DMS79 (cell line): ENCODE data around the gene MXI1.
"Not testable (repeated sequence)": the region's sequence is repeated elsewhere in the genome, so short reads cannot be mapped to it uniquely, and the experiment has no call there.

Source experiments
- DNase-seq: peaks from one replicate; lab custom pipeline; 2025; lab: John Stamatoyannopoulos, UW

The MXI1 gene

DNA sequence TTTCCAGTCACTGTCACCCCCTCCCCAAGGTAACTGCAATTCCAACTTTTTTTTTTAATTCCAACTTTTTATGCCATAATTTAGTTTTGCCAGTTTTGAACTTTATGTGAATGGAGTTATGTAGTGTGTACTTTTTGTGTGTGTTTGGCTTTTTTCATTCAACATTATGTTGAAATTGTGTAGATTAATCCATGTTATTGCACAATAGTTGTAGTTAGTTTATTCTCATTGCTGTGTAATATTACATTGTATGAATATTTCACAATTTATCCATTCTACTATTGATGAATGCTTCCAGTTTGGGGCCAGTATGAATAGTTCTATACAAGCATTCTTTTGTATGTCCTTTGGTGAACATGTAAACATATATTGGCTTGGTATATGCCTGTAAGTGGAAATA, 32.5 kb downstream of the MXI1 start:
- no peak for DNase-seq

DNA sequence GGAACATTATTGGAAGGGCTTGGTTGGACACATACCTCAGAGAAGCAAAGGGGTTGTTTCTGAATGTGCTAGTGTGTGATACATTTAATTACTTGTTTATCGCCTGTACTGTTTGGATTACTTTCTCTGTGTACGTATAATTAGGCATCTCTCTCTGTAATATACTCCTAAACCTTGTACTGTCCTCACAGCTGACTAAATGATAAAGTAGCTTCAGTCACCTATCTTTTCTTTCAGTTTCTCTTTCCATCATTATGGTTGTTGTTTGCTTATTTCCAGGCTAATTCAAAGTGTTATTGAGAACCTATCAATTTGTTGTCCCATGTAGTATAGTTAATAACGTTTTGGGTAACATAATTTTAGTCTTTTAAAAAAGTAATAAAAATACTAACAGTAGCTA, 34.0 kb downstream of the MXI1 start:
- no peak for DNase-seq

DNA sequence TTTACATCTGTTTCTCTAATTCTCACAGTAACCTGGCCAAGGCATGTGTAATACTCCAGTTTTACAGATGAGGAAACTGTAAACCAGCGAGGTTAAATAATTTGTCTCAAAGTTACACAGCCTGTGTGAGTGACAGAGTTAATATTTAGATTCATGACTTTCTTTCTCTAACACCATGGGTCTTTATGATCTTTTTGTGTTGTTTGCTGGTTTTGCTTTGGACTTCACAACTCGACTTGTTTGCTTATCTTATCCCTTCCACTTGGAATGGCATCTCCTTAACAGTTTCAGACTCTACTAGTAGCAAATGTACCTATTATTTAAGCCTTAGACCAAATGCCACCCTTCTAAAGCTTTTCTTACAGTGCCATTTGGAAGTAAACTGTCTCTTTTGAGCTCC, 34.4 kb downstream of the MXI1 start:
- no peak for DNase-seq

DNA sequence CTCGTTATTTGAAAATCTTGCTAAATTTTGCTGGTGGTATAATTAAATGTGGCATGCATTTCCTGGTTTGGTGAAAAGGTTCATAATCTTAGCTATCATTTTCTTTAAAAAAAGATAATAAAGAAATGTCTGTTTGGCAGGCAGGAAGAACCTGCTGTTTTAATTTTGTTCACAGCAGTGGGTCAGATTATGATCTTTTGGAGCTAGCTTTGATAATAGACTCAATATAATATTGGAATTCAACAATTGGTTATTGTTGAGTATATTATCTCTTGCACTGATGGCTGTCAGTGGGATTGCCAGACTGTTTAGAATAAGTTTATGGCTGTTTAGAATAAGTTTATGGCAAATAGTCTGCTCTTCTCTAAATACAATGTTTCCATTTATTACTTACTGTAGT, 35.1 kb downstream of the MXI1 start:
- DNase-seq = no peak

DNA sequence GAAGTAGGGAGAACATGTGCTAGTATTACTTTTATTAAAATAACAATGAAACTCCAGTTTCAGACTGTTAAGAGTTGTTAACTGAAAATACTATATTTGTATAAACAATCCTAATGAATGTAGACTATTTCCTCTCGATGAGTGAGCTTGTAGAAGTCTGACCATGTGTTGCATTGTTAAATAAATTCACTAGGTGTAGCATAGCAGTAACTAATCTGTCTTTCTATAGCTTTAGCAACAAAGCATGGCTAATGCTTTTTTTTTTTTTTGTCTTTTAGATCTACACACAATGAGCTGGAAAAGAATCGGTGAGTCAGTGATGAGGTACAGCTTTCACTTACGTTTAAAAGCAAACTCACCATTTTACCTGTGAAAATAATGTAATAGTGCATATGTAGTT, 37.1 kb downstream of the MXI1 start:
- DNase-seq = no peak

DNA sequence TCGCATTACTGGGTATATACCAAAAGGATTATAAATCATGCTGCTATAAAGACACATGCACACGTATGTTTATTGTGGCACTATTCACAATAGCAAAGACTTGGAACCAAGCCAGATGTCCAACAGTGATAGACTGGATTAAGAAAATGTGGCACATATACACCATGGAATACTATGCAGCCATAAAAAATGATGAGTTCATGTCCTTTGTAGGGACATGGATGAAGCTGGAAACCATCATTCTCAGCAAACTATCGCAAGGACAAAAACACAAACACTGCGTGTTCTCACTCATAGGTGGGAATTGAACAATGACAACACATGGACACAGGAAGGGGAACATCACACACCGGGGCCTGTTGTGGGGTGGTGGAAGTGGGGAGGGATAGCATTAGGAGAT, 40.4 kb downstream of the MXI1 start:
- DNase-seq = not testable (repeated sequence)

DNA sequence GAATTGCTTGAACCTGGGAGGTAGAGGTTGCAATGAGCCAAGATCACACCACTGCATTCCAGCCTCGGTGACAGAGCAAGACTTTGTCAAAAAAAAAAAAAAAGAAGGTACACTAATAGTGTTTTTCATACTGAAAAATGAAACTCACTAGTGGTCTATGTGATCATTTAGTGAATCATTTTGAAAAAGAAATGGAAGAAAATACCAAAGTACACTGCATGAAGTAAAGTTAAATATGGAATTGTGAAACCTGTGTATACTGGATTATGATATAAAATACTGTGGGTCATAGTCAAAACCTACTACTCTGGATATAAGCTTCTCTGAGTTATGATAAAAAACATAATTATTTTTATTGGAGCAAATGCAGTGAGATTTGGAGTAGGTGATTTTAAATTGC, 42.1 kb downstream of the MXI1 start:
- DNase-seq = not testable (repeated sequence)

GRCh38 chr10:110251392-110251791, 44.0 kb downstream of the MXI1 start:
- not testable (repeated sequence) for DNase-seq

GRCh38 chr10:110252151-110252550, 44.7 kb downstream of the MXI1 start:
- DNase-seq = no peak

- DNase-seq = no peak
Observed at GRCh38 chr10:110254467-110254866, 47.1 kb downstream of the MXI1 start.

- no peak for DNase-seq
Observed at GRCh38 chr10:110258542-110258941, 51.1 kb downstream of the MXI1 start.

DNA sequence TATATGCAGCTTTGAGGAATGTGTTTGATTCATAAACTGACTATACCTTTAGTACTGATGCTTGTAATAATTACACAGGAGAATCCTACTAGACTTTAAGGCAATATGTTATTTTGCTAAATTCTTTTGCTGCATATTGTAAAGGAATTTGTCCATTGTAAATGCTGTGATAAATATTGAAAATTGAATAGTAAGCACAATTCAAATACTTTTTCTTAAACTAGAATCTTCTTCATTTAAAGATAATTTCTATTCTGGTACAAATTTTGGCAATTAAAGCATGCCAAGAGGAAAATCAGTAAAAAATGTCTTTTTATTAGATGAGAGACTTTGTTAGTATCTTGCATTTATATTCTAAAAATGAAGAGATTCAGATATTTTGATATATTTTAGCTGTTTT, 51.9 kb downstream of the MXI1 start:
- no peak for DNase-seq

DNA sequence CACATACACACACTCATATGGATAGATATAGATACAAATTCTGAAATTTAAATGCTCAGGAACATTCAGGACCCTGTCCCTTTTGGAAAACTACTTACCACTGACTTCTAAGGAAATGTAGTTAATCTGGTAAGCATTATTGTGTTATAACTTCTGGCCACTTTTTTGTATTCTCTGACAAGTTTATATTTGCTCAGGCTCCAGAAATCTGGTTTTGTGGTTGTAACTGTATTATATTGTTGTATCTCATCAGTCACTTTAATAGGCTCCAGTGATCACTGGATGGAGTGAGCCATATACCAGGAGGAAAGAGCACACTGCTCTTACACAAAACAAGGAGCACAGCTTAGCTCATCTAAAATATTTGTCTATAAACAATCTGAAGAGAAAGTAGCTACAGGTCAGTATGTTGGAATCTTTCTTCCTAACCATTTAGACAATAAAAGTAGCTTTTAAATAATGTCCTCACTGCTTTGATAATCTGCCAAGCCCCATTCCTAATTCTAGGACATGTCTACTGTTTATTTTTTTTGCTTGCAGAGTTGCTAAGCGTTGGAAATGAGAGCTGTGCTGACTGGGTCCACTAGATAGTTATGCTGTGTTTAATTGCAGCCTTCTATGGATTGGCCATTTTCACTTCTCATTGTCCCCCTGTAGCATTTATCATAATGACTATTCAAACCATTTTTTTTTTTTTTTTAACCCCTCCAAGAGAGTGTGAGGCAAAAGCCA, 53.5 kb downstream of the MXI1 start:
- no peak for DNase-seq

GRCh38 chr10:110263164-110263563, 55.8 kb downstream of the MXI1 start:
- no peak for DNase-seq

DNA sequence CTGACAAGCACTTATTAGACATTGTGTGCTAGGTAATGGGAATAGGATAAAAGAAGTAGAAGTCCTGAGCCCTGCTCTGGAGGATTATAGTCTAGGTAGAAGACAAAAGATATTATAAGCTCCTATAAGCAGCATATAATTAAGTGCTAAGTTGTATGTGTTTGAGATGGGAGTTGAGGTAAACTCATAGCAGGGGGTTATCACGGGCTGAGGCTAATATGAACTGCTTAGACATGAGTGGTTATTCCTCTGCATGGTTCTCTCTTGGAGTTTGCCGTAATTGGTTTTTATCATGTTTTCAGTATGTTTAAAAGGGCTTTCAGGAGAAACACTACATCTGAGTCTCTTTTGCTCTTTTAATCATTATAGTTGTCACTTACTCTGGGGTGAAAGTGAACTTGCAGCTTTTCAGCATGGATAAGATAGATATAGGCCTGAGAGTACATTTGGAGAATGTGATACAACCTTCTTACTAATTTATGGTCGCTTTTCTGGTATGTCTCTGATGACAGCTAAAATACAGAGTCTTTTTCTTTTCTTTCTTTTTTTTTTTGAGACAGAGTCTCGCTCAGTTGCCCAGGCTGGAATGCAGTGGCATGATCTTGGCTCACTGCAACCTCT, 58.3 kb downstream of the MXI1 start:
- DNase-seq = no peak

- no peak for DNase-seq
Observed at GRCh38 chr10:110267276-110267675, 59.9 kb downstream of the MXI1 start.

GRCh38 chr10:110268442-110268841, 61.0 kb downstream of the MXI1 start:
- DNase-seq = peak; percentile 39

DNA sequence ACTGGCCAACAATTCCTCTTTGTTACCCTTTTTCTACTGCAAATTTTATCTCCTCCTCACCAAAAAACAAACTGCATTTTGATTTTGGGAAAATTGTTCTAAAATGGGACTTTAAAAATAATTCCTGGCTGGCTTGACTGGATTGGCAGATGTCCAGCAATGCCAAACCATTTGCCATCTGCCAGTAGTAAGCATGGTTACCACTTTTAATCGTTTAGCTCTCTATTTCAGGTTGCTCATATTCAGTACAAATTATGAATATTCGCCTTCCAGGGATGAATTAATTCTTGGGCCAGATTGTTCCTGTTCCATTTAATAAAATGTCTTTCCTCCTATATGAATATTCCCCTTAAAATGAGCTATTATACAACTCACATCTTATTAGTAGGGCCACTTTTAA, 61.6 kb downstream of the MXI1 start:
- no peak for DNase-seq

- no peak for DNase-seq
Observed at GRCh38 chr10:110269374-110270318, 62.2 kb downstream of the MXI1 start.

DNA sequence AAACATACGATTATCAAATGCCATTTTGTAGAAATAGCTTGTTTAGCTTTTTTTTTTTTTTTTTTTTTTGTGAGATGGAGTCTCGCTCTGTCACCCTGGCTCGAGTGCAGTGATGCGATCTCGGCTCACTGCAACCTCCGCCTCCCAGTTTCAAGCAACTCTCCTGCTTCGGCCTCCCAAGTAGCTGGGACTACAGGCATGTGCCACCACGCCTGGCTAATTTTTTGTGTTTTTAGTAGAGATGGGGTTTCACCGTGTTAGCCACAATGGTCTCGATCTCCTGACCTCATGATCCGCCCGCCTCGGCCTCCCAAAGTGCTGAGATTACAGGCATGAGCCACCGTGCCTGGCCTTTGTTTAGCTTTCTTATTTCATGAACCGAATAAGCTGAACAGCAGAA, 65.6 kb downstream of the MXI1 start:
- DNase-seq = not testable (repeated sequence)

- no peak for DNase-seq
Observed at GRCh38 chr10:110273474-110273873, 66.1 kb downstream of the MXI1 start.

- no peak for DNase-seq
Observed at GRCh38 chr10:110274072-110274627, 66.7 kb downstream of the MXI1 start.
